ENCODE measurements around the gene CDKN1C.

Gene CDKN1C

GRCh38 chr11:2833716-2834502, 51.7 kb downstream of the CDKN1C start:
- H3K4me3 Mint-ChIP-seq, result no peak overlapping the region

More at GRCh38 chr11:2833716-2834502, 51.7 kb downstream of the CDKN1C start:
- ATAC-seq (replicated peaks), result no peak
- no peak for DNase-seq
- Mint-ChIP-seq H3K36me3 (ENCODE audit: insufficient read depth) (no peaks in the 10 kb centered on the region), H3K27ac (no peak overlapping the region), H3K27me3 (peaks cover 0 to 7% of the 10 kb centered on the region in 2 donors), H3K9me3 (peaks cover 0 to 7% of the 10 kb centered on the region in 2 donors), H3K4me1 (ENCODE audit: low read depth in 2 of 2) (peaks cover 0 to 2% of the 10 kb centered on the region in 2 donors)

All from effector memory CD8-positive, alpha-beta T cell (primary cell).